Testis (tissue), 3 donors: ENCODE measurements around the gene ZDHHC7. TPM values are rescaled to one million over a fixed set of nuclear protein-coding genes. Genes with fewer than 3 reads are reported as not detected.

Source experiments
- DNase-seq: peaks from one replicate; pipeline ENCODE4 v3.0.0-alpha.2; 2019
- H3K27ac ChIP-seq, 2 donors: fragments of 200-600 bp; sonication (generic); one replicate each; pipeline ENCODE4 v1.5.1; 2019
- H3K27me3 ChIP-seq: fragments of 200-600 bp; sonication (generic); one replicate; pipeline ENCODE4 v1.5.1; 2019
- H3K36me3 ChIP-seq: fragments of 200-600 bp; sonication (generic); one replicate; pipeline ENCODE4 v1.5.1; 2017; ENCODE audit warnings: low read depth; ENCODE audit errors: missing control alignments
- H3K4me1 ChIP-seq: fragments of 200-600 bp; sonication (generic); one replicate; pipeline ENCODE4 v1.5.1; 2019
- H3K4me3 ChIP-seq, 2 donors: fragments of 200-600 bp; sonication (generic); one replicate each; pipeline ENCODE4 v1.5.1; 2017 to 2019
- H3K9me3 ChIP-seq: fragments of 200-600 bp; sonication (generic); one replicate; pipeline ENCODE4 v1.5.1; 2017
- CTCF ChIP-seq, 3 experiments: fragments of 450-650 bp in 2 of 3; fragments of 200-600 bp in 1 of 3; sonication (generic) in 1 of 3; IDR thresholded peaks; one replicate each; pipeline ENCODE4 v1.5.1; 2016 to 2019; ENCODE audit warnings: antibody characterized with exemption in 3 of 3, mild to moderate bottlenecking in 2 of 3, moderate library complexity in 1 of 3
- POLR2A ChIP-seq: fragments of 450-650 bp; IDR thresholded peaks from one replicate; pipeline ENCODE4 v1.6.1; 2017; ENCODE audit warnings: antibody characterized with exemption, mild to moderate bottlenecking, moderate library complexity
- WGBS, 2 donors: methylation state at CpG; one replicate each; pipeline ENCODE4 v1.1.5; 2018; 5-methylcytosine and 5-hydroxymethylcytosine counted together
- intact Hi-C: fragments of 100-400 bp; cut with DNase I; formaldehyde crosslinking; loops from one replicate; pipeline ENCODE4 v1.15.1; 2023; ENCODE audit warnings: low total_unique reads
- polyA plus RNA-seq: library from polyadenylated mRNA; stranded (reverse); fragments of 350-450 nt; fragmentation: Illumina TruSeq; extraction: RNeasy Lipid Tissue Mini Kit (QIAGEN cat#74804); gene quantifications from one replicate; pipeline ENCODE4 v1.2.3, GENCODE V29; 2014; ENCODE audit warnings: low read depth, low replicate concordance; ENCODE audit not compliant: insufficient read depth
- total RNA-seq, 2 donors: library from RNA; depleted of rRNA; stranded (reverse); fragments of >200 nt; gene quantifications; one replicate each; pipeline ENCODE4 v1.2.3, GENCODE V29; 2016

The ZDHHC7 gene
- total and polyA plus RNA-seq, 3 donors from 2014 or later, result 29.4 to 42.7 (median 35.0) TPM

DNA sequence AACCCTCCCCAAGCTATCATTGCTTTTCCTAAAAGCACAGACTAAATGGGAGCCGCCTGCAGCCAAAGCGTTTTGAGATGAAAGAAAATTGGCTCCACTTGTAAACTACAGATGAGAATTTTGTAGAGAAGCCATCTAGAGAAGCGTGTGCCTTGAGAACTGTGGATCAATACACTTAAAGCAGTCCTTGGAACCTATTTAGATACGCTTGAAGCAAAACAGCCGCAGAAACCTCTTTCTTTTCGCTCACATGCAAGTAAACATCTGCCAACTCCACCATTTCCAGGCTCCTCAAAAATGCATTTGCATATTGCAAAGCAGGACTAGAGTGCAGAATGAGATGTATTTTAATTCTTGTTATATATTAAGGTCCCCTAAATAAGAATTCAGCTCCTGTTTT, 29.4 kb upstream of the ZDHHC7 start:
- Histone ChIP-seq H3K27me3 (no peaks in the 10 kb centered on the region), H3K9me3 (no peaks in the 10 kb centered on the region), H3K27ac (no peak overlapping the region), H3K36me3 (no peaks in the 10 kb centered on the region), H3K4me3 (no peak overlapping the region), H3K4me1 (no peaks in the 10 kb centered on the region)
- DNase-seq, result no peak
- intact Hi-C loops, result no loop called here
- 83% methylated on average over 6 of the region's 6 CpGs for WGBS, 2 donors
- TF ChIP-seq CTCF (IDR thresholded peaks at IDR 0.05), result no peak
- no peak for TF ChIP-seq POLR2A

GRCh38 chr16:85037721-85038120, 26.4 kb upstream of the ZDHHC7 start:
- Histone ChIP-seq H3K4me1 (no peaks in the 10 kb centered on the region), H3K9me3 (no peaks in the 10 kb centered on the region), H3K4me3 (no peak overlapping the region), H3K27ac (no peak overlapping the region), H3K36me3 (no peaks in the 10 kb centered on the region), H3K27me3 (no peaks in the 10 kb centered on the region)
- no peak for TF ChIP-seq CTCF (IDR thresholded peaks at IDR 0.05)
- 93 to 94% methylated on average over 5 of the region's 5 CpGs for WGBS, 2 donors
- intact Hi-C loops, result no loop called here
- DNase-seq, result no peak

DNA sequence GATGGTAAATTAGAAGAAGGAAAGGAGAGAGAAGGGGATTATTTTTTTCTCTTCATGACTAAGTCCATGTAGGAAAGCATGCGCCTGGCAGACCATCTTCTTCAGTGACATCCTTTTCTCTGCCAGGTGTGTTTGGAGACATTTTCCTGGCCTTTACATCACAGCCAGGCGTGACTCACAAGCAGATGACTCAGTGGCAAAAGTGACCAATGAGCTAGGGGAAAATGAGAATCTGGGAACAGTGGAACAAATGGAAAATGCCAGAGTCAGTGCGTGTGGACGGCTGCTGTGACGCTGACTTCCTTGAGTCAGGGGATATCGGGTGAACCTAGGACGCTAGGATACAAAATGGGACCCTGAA, 25.7 kb upstream of the ZDHHC7 start:
- no peaks in the 10 kb centered on the region for H3K36me3 ChIP-seq
- intact Hi-C loops, result no loop called here
- H3K4me1 ChIP-seq, result no peaks in the 10 kb centered on the region
- H3K9me3 ChIP-seq, result no peaks in the 10 kb centered on the region
- no peak for TF ChIP-seq POLR2A
- no peak for TF ChIP-seq CTCF (IDR thresholded peaks at IDR 0.05)
- WGBS, 2 donors, result 87 to 95% methylated on average over 7 of the region's 7 CpGs
- no peak overlapping the region for H3K27ac ChIP-seq
- no peak overlapping the region for H3K4me3 ChIP-seq
- no peak for DNase-seq
- no peaks in the 10 kb centered on the region for H3K27me3 ChIP-seq

- H3K27me3 ChIP-seq, result no peaks in the 10 kb centered on the region
- no peaks in the 10 kb centered on the region for H3K9me3 ChIP-seq
- peaks cover 1% of the 10 kb centered on the region for H3K4me1 ChIP-seq
- H3K4me3 ChIP-seq, result no peak overlapping the region
- no peak overlapping the region for H3K27ac ChIP-seq
- DNase-seq, result no peak
- intact Hi-C loops, result no loop called here
- WGBS, 2 donors, result 74 to 78% methylated on average over 15 of the region's 15 CpGs
- H3K36me3 ChIP-seq, result no peaks in the 10 kb centered on the region
- TF ChIP-seq CTCF (IDR thresholded peaks at IDR 0.05) (no peak), POLR2A (no peak)
These were observed 25.1 kb upstream of the ZDHHC7 start for GRCh38 chr16:85036236-85037049.
